H1 (cell line): ENCODE results near the gene WFDC5. TPM values are rescaled to one million over a fixed set of nuclear protein-coding genes. Genes with fewer than 3 reads are reported as not detected.

Experiments used
- CTCF ChIA-PET: fragments of 300-600 bp; sonication (Branson Sonifier 250); formaldehyde crosslinking; loops from one replicate; lab custom pipeline; 2021; ENCODE audit not compliant: partially characterized antibody; lab: Charles Lee
- POLR2A ChIA-PET: fragments of 300-600 bp; sonication (Branson Sonifier 250); formaldehyde crosslinking; loops from one replicate; lab custom pipeline; 2021; ENCODE audit warnings: inconsistent platforms; ENCODE audit not compliant: partially characterized antibody; lab: Charles Lee
- DNase-seq, 2 experiments: peaks; one replicate each; pipeline versions ENCODE4 v3.0.0 to v3.0.0-alpha.2; 2010 to 2022; ENCODE audit warnings: low spot score in 2 of 2, low read depth in 1 of 2, mixed read lengths in 1 of 2
- FAIRE-seq: peaks from 2 replicates; lab custom pipeline; 2011; peaks lifted over from hg19 to GRCh38; lab: Jason Lieb, UNC
- H2AFZ ChIP-seq: 2 replicates; pipeline ENCODE4 v1.8.1; 2012; ENCODE audit warnings: low read length, inconsistent platforms
- H2AK5ac ChIP-seq: 2 replicates; pipeline ENCODE4 v1.6.1; 2013; ENCODE audit warnings: low read depth, low read length
- H2BK120ac ChIP-seq: replicated peaks from 2 replicates; pipeline ENCODE3; 2013; ENCODE audit warnings: low read depth, low read length, inconsistent platforms
- H2BK12ac ChIP-seq: 2 replicates; pipeline ENCODE4 v1.6.1; 2013; ENCODE audit warnings: low read depth, low read length
- H2BK15ac ChIP-seq: 2 replicates; pipeline ENCODE4 v1.6.1; 2013; ENCODE audit warnings: low read length
- H2BK20ac ChIP-seq: 2 replicates; pipeline ENCODE4 v1.6.1; 2013; ENCODE audit warnings: low read length
- H2BK5ac ChIP-seq: 2 replicates; pipeline ENCODE4 v1.6.1; 2013; ENCODE audit warnings: low read depth, low read length
- H3K14ac ChIP-seq: 2 replicates; pipeline ENCODE4 v1.6.1; 2013; ENCODE audit warnings: inconsistent platforms; ENCODE audit not compliant: insufficient read length
- H3K18ac ChIP-seq: 2 replicates; pipeline ENCODE4 v1.6.1; 2013; ENCODE audit warnings: low read length; ENCODE audit errors: extremely low read depth
- H3K23ac ChIP-seq: 2 replicates; pipeline ENCODE4 v1.6.1; 2013; ENCODE audit warnings: inconsistent platforms; ENCODE audit not compliant: insufficient read length
- H3K23me2 ChIP-seq: 2 replicates; pipeline ENCODE4 v1.6.1; 2013; ENCODE audit warnings: low read depth, low read length
- H3K27ac ChIP-seq: 2 replicates; pipeline ENCODE4 v1.6.1; 2011; ENCODE audit warnings: low read depth, low read length, inconsistent platforms
- H3K27me3 ChIP-seq, 4 experiments: replicated peaks in 1 of 4; 1 replicate in 1 of 4; 2 replicates in 3 of 4; pipeline versions ENCODE4 v1.6.1 to v1.8.1; 2011 to 2013; ENCODE audit warnings: low read length in 3 of 4, mild to moderate bottlenecking in 3 of 4, inconsistent platforms in 2 of 4, mixed read lengths in 2 of 4, moderate library complexity in 1 of 4; ENCODE audit not compliant: control insufficient read depth in 3 of 4, insufficient read depth in 3 of 4; ENCODE audit errors: extremely low read depth in 1 of 4
- H3K36me3 ChIP-seq, 4 experiments: 2 replicates each; pipeline versions ENCODE4 v1.6.1 to v1.8.1; 2011 to 2013; ENCODE audit warnings: mild to moderate bottlenecking in 4 of 4, low read length in 3 of 4, moderate library complexity in 2 of 4, control low read depth in 1 of 4, inconsistent platforms in 1 of 4; ENCODE audit not compliant: insufficient read depth in 4 of 4, control insufficient read depth in 2 of 4
- H3K4ac ChIP-seq: replicated peaks from 2 replicates; pipeline ENCODE3; 2013; ENCODE audit warnings: low read length, low read depth, mixed read lengths, inconsistent platforms; ENCODE audit not compliant: insufficient read length
- H3K4me1 ChIP-seq, 4 experiments: replicated peaks in 1 of 4; 1 replicate in 1 of 4; 2 replicates in 3 of 4; pipeline versions ENCODE4 v1.6.1 to v1.8.1; 2011 to 2013; ENCODE audit warnings: low read length in 3 of 4, inconsistent platforms in 2 of 4, mixed read lengths in 1 of 4; ENCODE audit not compliant: insufficient read depth in 4 of 4, control insufficient read depth in 3 of 4
- H3K4me2 ChIP-seq, 2 experiments: 2 replicates each; pipeline versions ENCODE4 v1.6.1 to v1.8.1; 2011 to 2013; ENCODE audit warnings: low read depth in 2 of 2, low read length in 2 of 2, control low read depth in 1 of 2, inconsistent platforms in 1 of 2, mild to moderate bottlenecking in 1 of 2; ENCODE audit not compliant: insufficient read depth in 1 of 2
- H3K4me3 ChIP-seq, 4 experiments: fragments of 200-600, 300-600 bp in 1 of 4; sonication (generic), shearing (Covaris generic), sonication (Bioruptor Twin) in 1 of 4; 2 replicates each; pipeline versions ENCODE4 v1.5.1 to v1.8.1; 2011 to 2016; ENCODE audit warnings: low read length in 4 of 4, low read depth in 3 of 4, control low read depth in 2 of 4, inconsistent platforms in 2 of 4, mild to moderate bottlenecking in 2 of 4, mixed read lengths in 1 of 4, moderate library complexity in 1 of 4; ENCODE audit not compliant: insufficient read depth in 2 of 4; ENCODE audit errors: extremely low read depth in 1 of 4
- H3K56ac ChIP-seq: replicated peaks from 2 replicates; pipeline ENCODE3; 2013; ENCODE audit warnings: low read depth, mild to moderate bottlenecking, mixed read lengths, low read length, inconsistent platforms; ENCODE audit not compliant: insufficient read length
- H3K79me1 ChIP-seq: 2 replicates; pipeline ENCODE4 v1.6.1; 2013; ENCODE audit warnings: low read depth, low read length, control low read depth
- H3K79me2 ChIP-seq, 2 experiments: 2 replicates each; pipeline versions ENCODE4 v1.6.1 to v1.8.1; 2012 to 2013; ENCODE audit warnings: low read length in 2 of 2, mild to moderate bottlenecking in 2 of 2, inconsistent platforms in 1 of 2; ENCODE audit not compliant: insufficient read depth in 2 of 2, control insufficient read depth in 1 of 2
- H3K9ac ChIP-seq, 4 experiments: replicated peaks in 1 of 4; 1 replicate in 1 of 4; 2 replicates in 3 of 4; pipeline versions ENCODE4 v1.6.1 to v1.8.1; 2011 to 2013; ENCODE audit warnings: low read depth in 3 of 4, low read length in 3 of 4, control low read depth in 2 of 4, mild to moderate bottlenecking in 2 of 4, moderate library complexity in 2 of 4, inconsistent platforms in 1 of 4; ENCODE audit errors: extremely low read depth in 1 of 4
- H3K9me3 ChIP-seq, 2 experiments: 2 replicates each; pipeline versions ENCODE4 v1.6.1 to v1.8.1; 2012 to 2013; ENCODE audit warnings: mild to moderate bottlenecking in 2 of 2, moderate library complexity in 2 of 2, control low read depth in 1 of 2, inconsistent platforms in 1 of 2, low read depth in 1 of 2, low read length in 1 of 2, mixed read lengths in 1 of 2; ENCODE audit not compliant: insufficient read depth in 2 of 2
- H4K20me1 ChIP-seq, 2 experiments: replicated peaks in 1 of 2; 2 replicates each; pipeline versions ENCODE3 to v1.8.1; 2011 to 2013; ENCODE audit warnings: inconsistent platforms in 2 of 2, low read length in 2 of 2, mild to moderate bottlenecking in 1 of 2; ENCODE audit not compliant: insufficient read depth in 2 of 2, control insufficient read depth in 1 of 2
- H4K5ac ChIP-seq: 2 replicates; pipeline ENCODE4 v1.6.1; 2013; ENCODE audit warnings: low read length, low read depth, mixed read lengths, inconsistent platforms; ENCODE audit not compliant: insufficient read length
- H4K8ac ChIP-seq: 2 replicates; pipeline ENCODE4 v1.8.0; 2013; ENCODE audit warnings: mild to moderate bottlenecking, moderate library complexity, low read length, inconsistent platforms; ENCODE audit not compliant: insufficient read depth; ENCODE audit errors: extremely low read depth
- H4K91ac ChIP-seq: replicated peaks from 2 replicates; pipeline ENCODE3; 2013; ENCODE audit warnings: low read length, mixed read lengths, inconsistent platforms; ENCODE audit not compliant: insufficient read length
- ASH2L ChIP-seq: fragments of 200-600, 300-600 bp; sonication (generic); IDR thresholded peaks from one replicate; pipeline ENCODE4 v1.7.1; 2017; ENCODE audit warnings: low read length
- BACH1 ChIP-seq: IDR thresholded peaks from 2 replicates; pipeline ENCODE4 v1.6.1; 2012; ENCODE audit warnings: low read length, improper control_type of control experiment
- BRCA1 ChIP-seq: IDR thresholded peaks from 2 replicates; pipeline ENCODE4 v1.6.1; 2012; ENCODE audit warnings: low read depth, low read length, improper control_type of control experiment
- EZH2 ChIP-seq: fragments of 200-600 bp; sonication (generic); IDR thresholded peaks from 2 replicates; pipeline ENCODE4 v1.7.1; 2012; ENCODE audit warnings: low read depth, mild to moderate bottlenecking, moderate library complexity, low read length, inconsistent platforms; ENCODE audit not compliant: severe bottlenecking
- GTF2F1 ChIP-seq: IDR thresholded peaks from 2 replicates; pipeline ENCODE4 v1.6.1; 2012; ENCODE audit warnings: low read depth, low read length, improper control_type of control experiment, borderline replicate concordance
- HDAC6 ChIP-seq: IDR thresholded peaks from one replicate; pipeline ENCODE4 v1.7.1; 2012; ENCODE audit warnings: low read depth, mild to moderate bottlenecking, inconsistent platforms, low read length, moderate library complexity
- JUN ChIP-seq: IDR thresholded peaks from 2 replicates; pipeline ENCODE4 v1.6.1; 2011; ENCODE audit warnings: low read depth, mild to moderate bottlenecking, improper control_type of control experiment, low read length
- JUND ChIP-seq: IDR thresholded peaks from 2 replicates; pipeline ENCODE4 v1.6.1; 2011; ENCODE audit warnings: mild to moderate bottlenecking, improper control_type of control experiment, low read length
- NANOG ChIP-seq: IDR thresholded peaks from 2 replicates; pipeline ENCODE4 v1.6.1; 2011; ENCODE audit warnings: low read length, low read depth, mild to moderate bottlenecking, inconsistent platforms; ENCODE audit not compliant: insufficient read depth, poor library complexity, severe bottlenecking
- NRF1 ChIP-seq: IDR thresholded peaks from 2 replicates; pipeline ENCODE4 v1.6.1; 2011; ENCODE audit warnings: mild to moderate bottlenecking, low read depth, low read length, improper control_type of control experiment
- PHF8 ChIP-seq: fragments of 200-600 bp; sonication (generic); conservative IDR thresholded peaks from 2 replicates; pipeline ENCODE4 v1.7.1; 2012; ENCODE audit warnings: low read depth, mild to moderate bottlenecking, inconsistent platforms, low read length, moderate library complexity
- POLR2AphosphoS5 ChIP-seq: IDR thresholded peaks from 2 replicates; pipeline ENCODE4 v1.6.1; 2011; ENCODE audit warnings: low read depth, low read length
- SIRT6 ChIP-seq: IDR thresholded peaks from one replicate; pipeline ENCODE4 v1.7.1; 2012; ENCODE audit warnings: low read length, inconsistent platforms
- SIX5 ChIP-seq: IDR thresholded peaks from 2 replicates; pipeline ENCODE4 v1.6.1; 2011; ENCODE audit warnings: mild to moderate bottlenecking, low read depth, low read length
- SP4 ChIP-seq: IDR thresholded peaks from 2 replicates; pipeline ENCODE4 v1.6.1; 2012; ENCODE audit warnings: low read length, inconsistent platforms
- SRF ChIP-seq: IDR thresholded peaks from 2 replicates; pipeline ENCODE4 v1.6.1; 2011; ENCODE audit warnings: mild to moderate bottlenecking, low read depth, low read length, moderate library complexity
- WGBS, 2 experiments: shearing (Covaris generic) in 1 of 2; methylation state at CpG; one replicate each; pipeline versions ENCODE4 v1.1.6 to v1.1.7; 2013 to 2015; ENCODE audit warnings: low lambda C conversion rate in 2 of 2, mixed read lengths in 2 of 2, inconsistent platforms in 1 of 2, low coverage in 1 of 2, missing lambda C conversion rate in 1 of 2; ENCODE audit not compliant: insufficient replicate concordance in 2 of 2, insufficient coverage in 1 of 2, insufficient read length in 1 of 2; ENCODE audit errors: extremely low coverage in 1 of 2, missing lambda C conversion rate in 1 of 2; 5-methylcytosine and 5-hydroxymethylcytosine counted together
- polyA plus RNA-seq, 7 experiments: library from polyadenylated mRNA; depleted of rRNA in 3 of 7; stranded (reverse) in 5 of 7; unstranded in 2 of 7; fragments of >200 nt in 5 of 7; fragments of 200-250 nt in 2 of 7; gene quantifications; 1 replicate in 5 of 7; 2 replicates in 1 of 7; 4 replicates in 1 of 7; pipeline versions ENCODE4 v1.2.1 to v1.2.3, GENCODE V29; 2011 to 2013; ENCODE audit warnings: missing spikeins in 2 of 7, mixed read lengths in 2 of 7
- total RNA-seq: library from RNA; stranded (reverse); fragmentation: NEBNext Ultra II Directional; extraction: Animal tissue kit (Norgen Biotek cat#: 25700); gene quantifications from 2 replicates; pipeline ENCODE4 v1.2.1, GENCODE V29; 2021

The WFDC5 gene
- total and polyA plus RNA-seq, 2 of the 8 experiments (the other 6 are each of a cell fraction or from before 2014, with no cell fraction given): not detected

DNA sequence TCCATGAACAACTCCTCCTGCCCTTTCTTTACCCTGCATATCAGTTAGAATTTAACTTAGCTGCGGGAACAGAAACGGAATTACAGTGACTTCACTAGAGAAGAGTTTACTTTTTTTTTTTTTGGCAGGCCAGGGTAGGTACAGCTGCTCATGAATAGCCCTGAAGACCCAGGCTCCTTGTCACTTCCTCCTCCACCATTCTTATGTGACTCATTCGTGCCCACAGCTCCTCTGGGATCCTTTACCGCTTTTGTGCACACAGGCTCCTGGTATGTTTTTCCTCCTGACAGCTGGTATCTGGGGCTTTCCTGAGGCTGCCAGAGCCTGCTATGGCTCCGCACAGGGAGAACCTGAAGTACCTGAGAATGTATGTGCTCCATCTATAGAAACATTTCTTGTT lies 10.2 kb downstream of the WFDC5 start:
- H3K4me3 ChIP-seq: no peak overlapping the region
- H3K56ac ChIP-seq: no peak overlapping the region
- H3K4ac ChIP-seq: no peak overlapping the region
- no peak overlapping the region for H2BK20ac ChIP-seq
- H2BK120ac ChIP-seq: no peak overlapping the region
- ChIA-PET CTCF (interaction anchor here (0.6 to 17.6 kb wide), 4 partner anchors 8 to 130 kb away, joined by 3 to 233 read pairs (median 114); partner anchors contain the start of gene KCNS1), POLR2A (interaction anchor here (0.6 to 1.5 kb wide), 2 partner anchors 10 to 32 kb away, joined by 3 to 7 read pairs; partner anchors contain the start of gene WFDC5)
- H3K4me2 ChIP-seq: no peak overlapping the region
- no peak overlapping the region for H3K18ac ChIP-seq
- no peak overlapping the region for H4K91ac ChIP-seq
- WGBS, 2 experiments: 79% methylated on average over 5 of the region's 5 CpGs; no CpG with 5 or more reads in 1 of the 2 experiments
- no peaks in the 10 kb centered on the region for H3K36me3 ChIP-seq
- FAIRE-seq: no peak
- no peaks in the 10 kb centered on the region; the same call in 1 of the 2 replicates for H3K23me2 ChIP-seq
- no peak for DNase-seq
- H3K9me3 ChIP-seq: no peaks in the 10 kb centered on the region; a peak in 1 of 4 replicates
- H2AK5ac ChIP-seq: no peak overlapping the region
- peaks cover 0 to 6% (median 3%) of the 10 kb centered on the region in 4 experiments; a peak in 2 of 7 replicates for H3K4me1 ChIP-seq
- no peak overlapping the region for H3K14ac ChIP-seq
- no peak overlapping the region for H4K5ac ChIP-seq
- H3K79me1 ChIP-seq: no peaks in the 10 kb centered on the region
- H3K27ac ChIP-seq: no peak overlapping the region
- H3K9ac ChIP-seq: no peak overlapping the region
- peaks cover 0 to 18% (median 12%) of the 10 kb centered on the region in 4 experiments; a peak in 4 of 7 replicates for H3K27me3 ChIP-seq
- no peak overlapping the region for H2BK12ac ChIP-seq
- H4K8ac ChIP-seq: no peak overlapping the region
- no peak overlapping the region for H2BK15ac ChIP-seq
- no peaks in the 10 kb centered on the region for H4K20me1 ChIP-seq
- no peaks in the 10 kb centered on the region for H3K79me2 ChIP-seq
- no peak overlapping the region for H2AFZ ChIP-seq
- no peak overlapping the region for H2BK5ac ChIP-seq
- no peak overlapping the region for H3K23ac ChIP-seq
- TF ChIP-seq JUN: no peak
- TF ChIP-seq JUND: no peak
- no peak for TF ChIP-seq NANOG
- no peak for TF ChIP-seq SIX5
- no peak for TF ChIP-seq NRF1
- no peak for TF ChIP-seq BACH1
- TF ChIP-seq SIRT6: no peak
- TF ChIP-seq EZH2: no peak
- no peak for TF ChIP-seq BRCA1
- no peak for TF ChIP-seq HDAC6
- TF ChIP-seq ASH2L: no peak
- TF ChIP-seq GTF2F1: no peak
- TF ChIP-seq SRF: no peak
- TF ChIP-seq PHF8: no peak
- TF ChIP-seq SP4: no peak
- no peak for TF ChIP-seq POLR2AphosphoS5
